ENCODE data around the gene ETF1.

- TF ChIP-seq CTCF (IDR thresholded peaks at IDR 0.05; ENCODE audit: low read length) (no peak; the same call in 1 of the 2 replicates), EZH2 (optimal IDR thresholded peaks at IDR 0.05; ENCODE audit: low read depth, low read length) (no peak), EZH2phosphoT487 (IDR thresholded peaks at IDR 0.05; ENCODE audit: low read length) (no peak)
These were observed 78.4 kb downstream of the ETF1 start for GRCh38 chr5:138464388-138465260.

All from MM.1S (cell line).